NCI-H1436 treated with DMSO at 0.1 percent for 48 hours (cell line): ENCODE data around the gene POU4F1.

Source experiments
- DNase-seq: peaks from one replicate; lab custom pipeline; 2025; lab: John Stamatoyannopoulos, UW

The POU4F1 gene

GRCh38 chr13:78606471-78607408, 3.4 kb upstream of the POU4F1 start:
- DNase-seq: no peak

GRCh38 chr13:78604782-78605611, 1.6 kb upstream of the POU4F1 start:
- peak; percentile 18 for DNase-seq

GRCh38 chr13:78602561-78603239, 652 bp downstream of the POU4F1 start:
- no peak for DNase-seq

GRCh38 chr13:78601874-78602560, 1.3 kb downstream of the POU4F1 start:
- no peak for DNase-seq

- DNase-seq: no peak
Measured at GRCh38 chr13:78601124-78601873, 2.1 kb downstream of the POU4F1 start.

- DNase-seq: no peak
Measured at GRCh38 chr13:78600280-78600883, 3.0 kb downstream of the POU4F1 start.

GRCh38 chr13:78599645-78600279, 3.6 kb downstream of the POU4F1 start:
- no peak for DNase-seq

- DNase-seq: no peak
Measured at GRCh38 chr13:78598966-78599644, 4.2 kb downstream of the POU4F1 start.

- DNase-seq: no peak
Measured at GRCh38 chr13:78598116-78598781, 5.1 kb downstream of the POU4F1 start.

- DNase-seq: no peak
Measured at GRCh38 chr13:78597602-78597932, 5.8 kb downstream of the POU4F1 start.

- DNase-seq: no peak
Measured at GRCh38 chr13:78596736-78597601, 6.4 kb downstream of the POU4F1 start.

- no peak for DNase-seq
Measured at GRCh38 chr13:78596399-78596735, 7.0 kb downstream of the POU4F1 start.

GRCh38 chr13:78595495-78596398, 7.6 kb downstream of the POU4F1 start:
- no peak for DNase-seq

GRCh38 chr13:78594456-78594975, 8.8 kb downstream of the POU4F1 start:
- DNase-seq: no peak

- DNase-seq: no peak
Measured at GRCh38 chr13:78593652-78594455, 9.5 kb downstream of the POU4F1 start.

- DNase-seq: no peak
Measured at GRCh38 chr13:78593129-78593528, 10.2 kb downstream of the POU4F1 start.
